HuH-7 (cell line): ENCODE data around the gene ADCY5.

ENCODE experiments used
- DNase-seq: peaks from one replicate; pipeline ENCODE4 v3.0.0; 2011; ENCODE audit warnings: low spot score

ADCY5 gene

DNA sequence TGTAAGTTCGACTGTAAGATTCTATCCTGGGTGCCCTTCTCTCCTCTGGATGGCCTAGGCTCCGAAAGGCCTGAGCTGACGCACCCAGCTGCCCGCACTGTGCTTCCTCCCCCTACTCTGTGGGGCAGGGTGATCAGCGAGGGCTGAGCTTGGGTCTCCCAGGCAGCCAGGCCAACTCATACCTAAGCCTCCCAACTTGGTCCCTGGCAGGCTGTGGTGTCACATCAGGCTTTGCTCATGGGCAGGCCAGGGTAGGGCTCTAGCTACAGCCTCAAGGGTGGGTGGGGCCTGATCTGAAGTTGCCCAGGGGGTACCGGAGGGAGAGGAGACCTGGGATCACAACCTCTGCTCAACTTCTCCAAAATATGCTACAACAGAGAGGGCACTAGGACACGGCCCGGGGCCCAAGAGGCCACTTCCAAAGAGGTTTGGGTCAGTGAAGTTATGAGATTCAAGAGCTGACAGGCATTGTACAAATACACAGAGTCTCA is 123.1 kb downstream of the ADCY5 start:
- no peak for DNase-seq

DNA sequence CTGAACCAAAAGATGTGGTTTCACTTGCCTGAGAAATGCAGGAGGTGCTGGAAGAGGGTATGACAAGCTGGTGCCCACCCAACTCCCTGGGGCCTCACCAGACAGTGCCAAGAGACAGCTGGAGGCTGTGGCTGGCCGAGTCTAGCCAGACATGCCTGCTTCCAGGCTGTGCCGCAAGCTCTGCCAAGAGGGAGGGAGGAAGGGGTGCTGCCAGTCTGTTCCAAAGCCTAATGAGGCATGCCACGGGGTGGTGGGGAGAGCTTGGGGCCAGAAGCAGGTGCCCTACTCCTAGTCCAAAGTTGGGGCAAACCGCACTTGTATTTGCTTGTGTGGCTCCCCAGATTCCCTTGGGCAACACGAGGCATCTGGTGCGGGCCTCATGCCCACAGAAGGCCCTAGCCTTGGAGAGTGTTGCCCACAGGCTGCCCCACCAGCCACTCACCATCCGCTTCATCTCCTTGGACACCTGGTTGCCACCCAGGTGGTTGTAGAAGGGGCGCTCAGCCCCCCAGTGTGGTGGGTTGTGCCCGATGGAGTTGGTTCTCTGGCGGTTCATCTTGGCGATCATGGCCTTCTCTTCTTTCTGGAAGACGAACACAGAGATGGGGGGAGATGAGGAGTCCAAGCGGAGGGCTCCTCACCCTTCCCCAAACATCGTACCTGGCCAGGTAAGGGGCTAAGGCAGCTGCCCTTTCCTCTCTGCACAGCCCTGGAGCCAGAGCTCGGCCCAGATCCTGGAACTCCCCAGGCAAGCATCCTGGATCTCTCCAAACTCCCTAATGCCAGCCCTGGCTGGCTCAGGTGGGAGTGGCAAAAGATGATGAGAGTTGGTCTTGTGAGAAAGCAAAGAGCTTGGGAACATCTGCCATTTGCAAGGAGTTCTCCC is 123.8 kb downstream of the ADCY5 start:
- no peak for DNase-seq

DNA sequence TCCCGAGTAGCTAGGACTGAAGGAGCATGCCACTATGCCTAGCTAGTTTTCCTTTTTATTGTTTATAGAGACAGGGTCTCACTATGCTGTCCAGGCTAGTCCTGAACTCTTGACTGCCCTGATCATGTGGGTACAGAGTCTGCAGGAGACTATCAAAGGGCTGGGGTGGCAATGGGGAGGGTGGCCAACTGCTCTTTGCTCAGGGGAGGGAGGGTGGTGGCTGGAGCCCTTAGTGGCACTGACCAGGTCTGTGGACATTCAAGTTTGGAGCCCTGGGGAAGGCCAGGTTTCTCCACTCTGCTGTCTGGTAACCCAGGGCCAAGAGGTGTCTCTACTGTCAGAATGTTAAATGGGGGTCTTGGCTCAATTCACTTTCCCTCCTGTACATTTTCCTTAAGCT is 125.1 kb downstream of the ADCY5 start:
- no peak for DNase-seq

DNA sequence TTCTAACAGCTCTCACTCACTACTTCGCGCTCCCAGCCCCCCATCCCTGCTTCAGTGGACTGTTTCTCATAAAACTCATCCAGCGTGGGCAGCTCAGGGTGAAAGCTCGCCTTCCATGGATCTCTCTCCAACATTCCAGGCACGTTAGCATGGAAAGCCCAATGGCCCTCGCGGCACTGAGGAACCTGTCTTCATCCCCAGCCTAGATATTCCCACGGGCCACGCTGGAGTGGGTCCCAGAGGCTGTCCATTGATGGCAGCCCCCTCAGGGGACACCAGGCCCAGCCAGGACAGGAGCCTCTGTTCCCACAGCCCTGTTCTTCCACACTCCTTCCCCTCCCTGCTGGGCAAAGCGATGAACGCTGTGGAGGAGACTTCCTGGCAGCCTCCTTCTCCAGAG is 126.0 kb downstream of the ADCY5 start:
- no peak for DNase-seq

DNA sequence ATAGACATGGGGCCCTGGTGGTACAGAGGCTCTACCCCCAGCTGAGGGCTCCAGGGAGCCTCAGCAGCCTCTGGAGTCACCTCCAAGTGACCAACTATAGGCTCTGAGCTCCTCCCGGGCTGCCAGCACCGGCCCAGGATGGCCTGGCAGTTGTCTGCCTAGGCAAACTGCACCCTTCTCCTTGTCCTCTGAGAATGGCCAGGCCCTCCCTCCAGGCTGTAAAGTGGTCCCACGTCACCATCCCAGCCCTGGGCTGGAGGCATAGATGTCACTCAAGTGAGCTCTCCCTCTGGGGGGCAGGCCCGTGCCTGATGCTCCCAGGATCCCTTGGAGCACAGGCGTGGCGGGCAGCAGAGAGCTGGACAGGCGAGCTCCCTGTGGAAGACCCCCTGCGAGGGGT is 127.1 kb downstream of the ADCY5 start:
- DNase-seq = no peak

DNA sequence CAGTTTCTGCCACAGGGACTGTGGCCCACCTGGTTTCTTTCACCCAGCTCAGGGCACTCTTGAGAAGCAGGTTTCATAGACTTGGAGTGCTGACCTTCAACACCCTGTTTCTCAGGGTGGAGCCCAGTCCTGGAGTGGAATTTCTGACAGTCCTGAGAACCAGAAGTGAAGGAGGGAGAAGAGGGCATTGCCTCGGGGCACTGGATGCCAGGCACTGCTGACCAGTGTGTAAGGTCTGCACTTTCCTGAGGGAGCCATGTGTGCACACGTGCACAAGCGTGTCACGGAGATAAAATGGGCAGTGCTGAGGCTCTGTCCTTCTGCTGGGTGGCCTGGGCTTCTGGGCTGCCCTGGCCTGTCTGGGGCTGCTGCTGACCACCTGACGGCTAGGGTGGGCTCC is 128.7 kb downstream of the ADCY5 start:
- DNase-seq = no peak

DNA sequence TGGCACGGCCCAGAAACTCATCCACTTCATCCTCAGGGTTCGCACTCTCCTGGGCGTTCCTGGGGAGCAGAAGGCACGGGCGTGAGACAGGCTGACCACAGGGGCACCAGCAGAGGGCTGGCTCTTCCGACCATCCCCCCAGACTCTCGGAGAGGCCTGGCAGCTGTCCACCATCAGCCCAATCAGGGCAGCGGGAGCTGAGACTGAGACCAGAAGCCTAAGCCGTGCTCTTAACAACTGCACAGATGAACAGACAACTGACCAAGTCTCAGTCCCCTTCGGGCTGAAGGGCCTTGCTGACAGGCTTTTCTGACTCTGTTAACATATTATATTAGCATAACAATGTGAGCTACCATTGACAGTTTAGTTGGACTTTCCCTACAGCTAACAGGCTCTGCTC is 129.1 kb downstream of the ADCY5 start:
- DNase-seq = no peak

DNA sequence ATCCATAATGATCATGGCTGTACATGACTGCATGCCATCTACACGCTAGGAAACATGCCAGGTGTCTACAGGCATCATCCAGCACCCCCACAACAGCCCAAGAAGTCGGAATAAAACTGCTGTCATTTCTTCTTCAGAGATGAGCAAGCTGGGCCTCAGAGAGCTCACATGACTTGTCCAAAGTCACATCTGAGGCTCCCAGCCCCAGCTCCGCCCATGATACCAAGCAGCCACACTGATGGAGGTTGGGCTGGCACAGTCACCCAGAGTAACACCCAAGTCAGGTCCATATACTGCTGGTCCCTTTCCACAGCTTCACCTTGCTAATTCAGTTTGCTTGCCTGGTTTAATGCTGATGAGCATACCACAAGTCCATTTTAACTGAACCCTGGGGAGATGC is 130.5 kb downstream of the ADCY5 start:
- DNase-seq = no peak

DNA sequence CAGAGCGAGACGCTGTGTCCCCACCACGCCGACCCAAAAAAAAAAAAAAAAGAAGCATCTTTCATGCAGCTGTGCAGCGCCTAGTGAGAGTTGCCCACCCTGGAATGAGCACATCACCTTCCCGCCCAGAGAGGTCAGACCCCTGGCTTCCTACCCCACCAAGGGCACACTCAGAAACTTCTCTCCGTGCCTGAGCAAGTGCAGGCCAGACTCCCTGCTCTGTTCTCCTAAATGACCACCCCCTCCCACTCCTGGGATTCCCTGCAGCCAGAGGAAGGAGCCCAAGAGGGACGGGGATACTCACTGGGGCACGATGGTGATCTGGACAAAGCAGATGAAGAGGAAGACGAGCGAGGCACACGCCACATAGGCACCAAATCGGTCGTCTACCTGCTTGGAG is 131.2 kb downstream of the ADCY5 start:
- DNase-seq = no peak

DNA sequence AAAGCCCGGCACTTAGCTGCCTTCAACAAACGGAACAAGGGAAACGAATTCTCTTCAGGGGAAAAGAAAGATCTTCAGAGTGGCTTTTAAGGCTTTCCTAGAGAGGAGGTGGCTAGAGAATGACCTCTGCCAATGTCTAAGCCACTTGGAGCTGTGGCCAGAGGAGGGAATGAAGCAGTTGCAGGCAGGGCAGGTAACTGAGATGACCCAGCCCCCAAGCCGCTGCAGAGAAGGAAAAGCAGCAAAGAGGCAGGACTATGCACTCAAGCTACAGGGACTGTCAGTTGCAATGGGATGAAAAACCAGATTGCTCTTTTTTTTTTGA is 133.7 kb downstream of the ADCY5 start:
- DNase-seq = no peak

DNA sequence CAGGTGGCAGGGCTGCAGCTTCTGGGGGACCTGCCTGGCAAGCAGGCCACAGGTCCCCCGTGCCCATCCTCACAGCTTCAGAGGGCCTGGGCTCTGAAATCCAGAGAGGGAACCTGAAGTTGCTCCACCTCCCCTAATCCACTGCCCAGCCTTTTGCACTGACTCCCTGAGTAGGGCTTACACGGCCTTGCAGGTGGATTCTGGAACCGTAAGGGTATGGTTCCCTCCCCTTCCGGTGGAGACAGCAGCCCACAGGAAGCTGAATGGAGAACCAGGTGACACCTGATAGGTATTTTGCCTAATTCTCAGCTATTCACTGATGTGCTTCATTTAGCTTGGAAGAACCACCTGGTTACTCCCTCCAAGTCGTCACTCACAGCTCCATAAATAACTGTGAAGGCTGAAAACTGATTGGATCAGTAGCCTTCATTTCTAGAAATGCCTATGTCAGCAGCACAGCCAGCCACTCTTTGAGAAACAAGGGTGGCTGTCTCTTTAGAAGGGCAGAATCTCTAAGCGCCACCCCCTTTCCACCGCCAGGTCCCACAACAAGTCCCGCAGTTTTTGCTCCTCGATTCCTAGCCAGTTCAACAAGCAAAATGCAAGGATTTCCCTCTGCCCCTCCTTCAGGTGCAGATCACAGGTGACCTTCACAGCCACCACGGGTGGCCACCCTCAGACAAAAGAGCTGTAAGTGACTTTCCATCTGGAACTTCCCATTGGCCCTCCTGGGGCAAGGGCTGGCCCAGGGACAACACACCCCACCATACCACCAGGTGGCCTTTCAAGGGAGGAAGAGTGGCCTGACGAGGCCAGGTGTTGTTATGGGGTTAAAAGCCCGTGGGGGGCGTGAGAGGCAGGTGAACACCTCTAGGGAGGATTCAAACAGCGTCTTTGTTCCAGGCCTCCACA is 134.3 kb downstream of the ADCY5 start:
- no peak for DNase-seq

DNA sequence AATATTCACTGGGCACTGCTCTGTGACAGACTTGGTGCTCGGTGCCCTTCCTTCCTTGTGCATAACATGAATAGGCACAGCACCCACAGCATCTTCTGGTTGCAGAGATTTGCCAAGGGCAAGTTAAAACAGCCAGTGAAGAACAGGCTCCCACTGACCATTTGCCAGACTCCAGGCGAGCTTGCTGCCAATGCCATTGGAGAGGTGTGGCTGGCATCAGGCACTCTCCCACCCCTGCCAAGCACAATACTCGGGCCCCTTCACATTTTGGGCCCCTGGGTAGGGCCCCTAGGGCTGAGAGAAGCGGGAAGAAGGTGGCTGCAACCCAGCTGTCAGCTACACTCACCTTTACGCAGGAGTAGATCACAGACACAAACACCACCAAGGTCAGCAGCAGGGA is 135.0 kb downstream of the ADCY5 start:
- no peak for DNase-seq

DNA sequence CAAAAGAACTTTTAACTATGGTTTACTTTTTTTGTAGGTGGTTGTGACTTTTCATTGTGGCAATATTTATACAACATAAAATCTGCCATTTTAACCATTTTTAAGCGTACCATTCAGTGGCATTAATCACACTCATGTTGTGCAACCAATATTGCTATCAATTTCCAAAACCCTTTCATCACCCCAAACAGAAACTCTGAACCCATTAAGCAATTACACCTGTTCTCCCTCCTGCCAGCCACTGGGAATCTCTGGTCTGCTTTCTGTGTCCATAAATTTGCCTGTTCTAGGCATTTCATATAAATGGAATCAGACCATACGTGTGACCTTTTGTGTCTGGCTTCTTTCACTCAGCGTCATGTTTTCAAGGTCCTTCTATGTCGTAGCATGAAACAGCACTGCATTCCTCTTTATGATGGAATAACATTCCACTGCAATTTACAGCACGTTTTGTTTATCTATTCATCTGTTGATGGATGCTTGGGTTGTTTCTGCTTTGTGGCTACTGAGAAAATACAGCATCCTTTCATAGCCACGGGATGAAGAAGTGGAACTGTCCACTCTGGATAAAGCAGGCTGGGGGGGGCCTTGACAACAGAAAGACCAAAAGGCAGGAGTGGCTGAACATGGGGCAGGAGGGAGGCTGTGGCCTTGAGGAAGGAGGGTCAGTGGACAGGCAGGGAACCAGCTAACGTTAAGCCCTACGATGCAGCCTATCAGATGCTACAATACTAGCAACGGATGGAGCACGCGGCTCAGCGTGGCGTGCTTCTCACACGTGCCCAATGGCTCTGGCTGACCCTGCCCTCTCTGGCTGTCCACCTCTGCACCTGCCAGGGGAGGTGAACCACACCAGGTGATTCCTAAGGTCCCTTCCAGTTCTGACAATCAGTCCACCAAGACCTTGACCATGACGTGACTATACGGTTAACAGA is 136.3 kb downstream of the ADCY5 start:
- DNase-seq = no peak

DNA sequence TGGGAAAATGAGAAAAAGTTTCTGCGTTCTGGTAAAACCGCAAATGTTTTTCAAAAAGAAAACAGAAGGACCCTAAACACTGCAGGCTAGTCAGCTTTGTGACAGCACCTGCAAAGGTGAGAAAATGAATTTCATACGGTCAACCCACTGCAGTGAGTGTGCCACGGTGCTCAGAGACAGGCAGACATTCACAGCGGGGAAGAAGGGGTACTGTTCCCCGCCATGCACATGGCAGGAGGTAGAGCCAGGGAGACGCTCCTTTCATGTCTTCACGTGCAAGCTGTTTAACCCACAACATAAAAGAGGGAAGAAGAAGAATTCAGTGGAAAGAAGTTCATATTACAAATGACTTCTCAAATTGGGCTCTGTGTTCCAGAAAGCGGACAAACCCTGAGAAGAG is 137.7 kb downstream of the ADCY5 start:
- no peak for DNase-seq

DNA sequence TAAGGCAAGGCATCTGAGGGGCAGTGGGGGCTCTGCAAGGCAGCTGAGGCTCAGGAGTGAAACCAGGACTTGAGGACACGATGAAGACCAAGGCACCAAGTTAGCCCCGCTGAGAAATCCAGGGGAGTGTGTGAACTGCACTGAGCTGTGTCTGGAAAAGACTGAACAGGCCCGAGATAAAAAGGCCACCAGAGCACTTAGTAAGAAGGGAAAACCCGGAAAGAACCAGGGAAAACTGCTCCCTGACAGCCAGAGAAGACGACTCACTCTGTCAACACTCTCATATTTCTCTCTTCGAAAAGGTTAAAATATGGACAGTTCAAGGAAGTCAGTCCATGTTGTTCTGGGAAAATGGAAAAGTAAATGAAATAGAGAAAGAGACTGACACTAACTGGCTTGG is 138.1 kb downstream of the ADCY5 start:
- DNase-seq = no peak

DNA sequence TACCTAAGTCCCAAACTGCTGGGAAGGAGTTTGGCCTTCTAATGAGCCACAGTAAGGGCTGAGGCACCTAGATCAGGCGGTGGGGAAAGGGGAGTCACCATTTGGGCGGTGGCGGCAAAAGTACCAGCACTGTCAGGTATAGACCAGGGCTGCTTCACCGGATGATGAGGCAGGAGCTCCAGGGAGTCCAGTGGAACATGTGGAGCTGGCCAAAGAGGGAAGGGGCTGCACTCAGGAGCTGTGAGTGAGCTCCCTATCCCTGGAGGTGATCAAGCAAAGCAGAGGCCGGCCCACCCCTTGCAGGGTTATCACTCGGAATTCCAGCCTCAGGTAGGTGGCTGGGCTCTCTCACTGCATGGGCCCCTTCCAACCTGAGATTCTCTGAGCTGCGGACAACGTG is 138.7 kb downstream of the ADCY5 start:
- no peak for DNase-seq

DNA sequence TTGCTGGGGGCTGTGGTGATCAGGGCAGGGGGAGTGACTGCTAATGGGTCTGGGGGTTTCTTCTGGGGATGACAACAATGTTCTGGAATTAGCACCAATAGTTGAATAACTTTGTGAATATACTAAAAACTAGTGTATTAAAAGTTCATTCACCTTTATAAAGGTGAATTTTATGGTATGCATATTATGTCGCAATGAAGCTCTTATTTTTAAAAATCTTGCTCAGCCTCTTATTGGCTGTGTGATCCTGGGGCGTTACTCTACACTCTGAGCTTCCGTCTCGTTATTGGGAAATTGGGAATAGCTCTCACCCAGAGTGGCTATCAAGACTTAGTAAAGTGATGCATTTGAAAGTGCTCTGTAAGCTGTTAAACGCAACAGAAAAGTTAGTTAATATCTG is 141.8 kb downstream of the ADCY5 start:
- no peak for DNase-seq

DNA sequence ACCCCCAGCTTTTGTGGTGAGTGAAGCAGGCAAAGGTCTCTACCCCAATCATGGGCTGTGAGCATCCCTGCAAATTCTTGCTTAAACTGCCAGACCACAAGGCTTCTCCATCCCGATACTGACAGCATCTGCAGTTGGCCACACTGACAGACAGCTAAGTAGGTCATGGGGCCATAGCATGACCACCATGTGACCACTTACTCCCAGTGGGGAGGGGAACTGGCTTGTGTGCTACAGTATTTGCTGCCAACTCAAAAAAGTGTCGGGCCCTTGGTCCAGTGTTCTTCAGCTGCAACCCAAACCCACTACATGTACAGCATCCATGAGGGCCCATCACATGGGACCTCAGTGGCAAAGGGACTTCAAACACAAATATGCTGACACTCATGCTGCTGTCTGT is 143.7 kb downstream of the ADCY5 start:
- no peak for DNase-seq

DNA sequence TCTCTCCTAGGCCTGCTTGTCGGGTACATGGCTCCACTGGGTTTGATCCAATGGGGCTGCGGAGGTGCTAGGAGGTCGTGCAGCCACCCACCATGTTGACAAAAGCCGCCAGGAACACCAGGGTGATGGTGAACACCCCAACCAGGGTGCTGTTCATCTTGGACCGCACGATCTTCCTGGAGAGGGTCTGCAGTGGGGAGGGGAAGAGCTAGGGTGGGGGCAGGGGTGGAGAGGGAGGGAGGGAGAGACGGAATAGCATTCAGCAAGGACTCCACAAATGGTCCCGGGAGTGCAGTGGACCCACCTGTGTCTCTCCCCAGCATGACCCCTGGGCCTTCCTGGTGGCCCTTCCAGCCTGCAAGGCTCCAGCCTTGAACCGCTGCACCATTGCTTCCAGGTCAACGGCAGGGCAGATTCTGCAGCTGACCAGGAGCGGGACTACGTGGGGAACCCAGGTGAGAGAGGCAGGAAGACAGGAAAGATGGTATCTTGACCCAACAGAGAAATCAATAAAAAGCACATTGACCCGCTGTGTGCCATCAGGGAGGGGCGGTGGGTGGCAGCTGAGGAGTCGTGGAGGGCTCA is 144.8 kb downstream of the ADCY5 start:
- no peak for DNase-seq

DNA sequence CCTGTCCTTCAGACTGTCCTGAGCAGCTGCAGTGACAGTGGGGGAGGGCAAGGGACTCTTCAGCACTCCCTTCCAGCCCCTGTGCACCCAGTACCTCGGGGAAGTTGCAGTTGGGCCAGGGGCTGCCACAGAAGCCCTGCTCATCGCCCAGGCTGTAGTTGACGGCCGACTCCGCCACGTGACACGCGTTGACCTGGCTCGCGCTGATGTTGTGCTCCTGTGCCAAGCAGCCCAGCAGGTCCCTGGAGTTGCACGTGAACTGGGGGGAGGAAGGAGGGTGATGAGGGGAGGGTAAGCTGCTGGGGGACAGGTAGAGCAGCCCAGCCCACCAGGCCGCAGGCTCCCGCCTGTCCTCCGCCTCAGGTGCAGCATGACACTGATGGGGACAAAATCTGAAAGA is 145.9 kb downstream of the ADCY5 start:
- DNase-seq = no peak

DNA sequence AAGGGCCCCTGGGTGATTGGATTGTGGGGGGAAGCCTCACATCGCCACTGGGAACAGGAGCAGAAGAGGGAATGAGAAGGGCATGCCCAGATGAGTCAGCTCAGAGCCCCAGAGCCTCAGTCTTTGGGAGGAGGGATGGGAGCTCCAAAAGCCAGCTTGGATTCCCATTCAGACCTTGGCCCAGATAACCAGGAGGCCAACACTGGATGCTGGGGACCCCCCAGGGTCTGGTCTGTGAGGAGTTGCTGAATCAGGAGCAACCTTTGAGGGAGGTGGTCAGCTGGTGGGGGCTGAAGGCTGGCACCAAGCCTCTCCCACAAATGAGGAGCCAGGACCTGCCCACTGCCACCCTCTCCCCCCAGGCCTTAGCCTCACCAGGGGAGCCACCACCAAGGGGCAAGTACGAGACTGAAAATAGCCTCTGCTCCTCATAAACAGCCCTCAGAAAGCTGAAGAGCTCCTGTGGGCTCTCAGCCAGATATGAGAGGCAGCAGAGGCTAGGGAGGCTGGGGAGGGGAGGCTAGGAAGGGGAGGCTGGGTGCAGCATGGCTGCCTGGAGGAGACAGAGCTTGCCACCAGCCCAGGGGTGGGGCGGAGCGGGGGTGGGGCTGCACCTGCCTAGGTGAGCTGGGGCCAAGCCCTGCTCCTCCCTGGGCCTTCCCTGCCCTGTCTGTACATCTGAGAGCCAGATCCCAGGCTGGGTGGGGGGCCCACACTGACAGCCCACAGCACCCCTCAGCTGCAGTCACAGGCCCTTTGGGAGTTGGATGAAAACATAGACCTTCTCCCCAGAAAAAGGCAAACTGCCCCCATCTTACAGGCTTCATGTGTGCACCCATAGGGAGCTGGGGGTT is 147.3 kb downstream of the ADCY5 start:
- no peak for DNase-seq
